SU-DHL-6 (cell line): ENCODE results near the gene BBLN.

ENCODE experiments used
- EZH2phosphoT487 ChIP-seq: fragments of 200-600 bp; sonication (generic), shearing (Covaris generic); conservative IDR thresholded peaks from 2 replicates; pipeline ENCODE4 v1.6.1; 2018; ENCODE audit warnings: mild to moderate bottlenecking, antibody characterized with exemption, low read length, moderate library complexity, mixed read lengths
- TF ChIP-seq, protein P1 (sequence below): fragments of 200-600 bp; sonication (generic); IDR thresholded peaks from one replicate; pipeline ENCODE4 v1.5.1; 2017; ENCODE audit warnings: antibody characterized with exemption, mild to moderate bottlenecking, low read length, moderate library complexity; ENCODE audit not compliant: insufficient read depth, poor library complexity, severe bottlenecking

DNA sequence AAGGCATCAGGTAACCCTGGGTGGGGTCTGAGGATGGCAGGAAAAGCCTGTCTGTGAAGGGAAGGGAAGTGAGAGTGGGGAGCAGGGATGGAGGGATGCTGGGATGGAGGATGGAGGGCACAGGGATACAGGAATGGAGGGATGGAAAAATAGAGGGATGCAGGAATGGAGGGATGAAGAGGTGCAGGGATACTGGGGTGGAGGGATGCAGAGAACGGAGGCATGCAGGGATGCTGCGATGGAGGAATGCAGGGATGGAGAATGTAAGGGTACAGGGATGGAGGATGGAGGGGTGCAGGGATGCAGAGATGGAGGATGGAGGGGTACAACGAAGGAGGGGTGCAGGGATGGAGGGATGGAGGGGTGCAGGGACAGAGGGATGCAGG is 41.6 kb upstream of the BBLN start:
- TF ChIP-seq, protein P1, sequence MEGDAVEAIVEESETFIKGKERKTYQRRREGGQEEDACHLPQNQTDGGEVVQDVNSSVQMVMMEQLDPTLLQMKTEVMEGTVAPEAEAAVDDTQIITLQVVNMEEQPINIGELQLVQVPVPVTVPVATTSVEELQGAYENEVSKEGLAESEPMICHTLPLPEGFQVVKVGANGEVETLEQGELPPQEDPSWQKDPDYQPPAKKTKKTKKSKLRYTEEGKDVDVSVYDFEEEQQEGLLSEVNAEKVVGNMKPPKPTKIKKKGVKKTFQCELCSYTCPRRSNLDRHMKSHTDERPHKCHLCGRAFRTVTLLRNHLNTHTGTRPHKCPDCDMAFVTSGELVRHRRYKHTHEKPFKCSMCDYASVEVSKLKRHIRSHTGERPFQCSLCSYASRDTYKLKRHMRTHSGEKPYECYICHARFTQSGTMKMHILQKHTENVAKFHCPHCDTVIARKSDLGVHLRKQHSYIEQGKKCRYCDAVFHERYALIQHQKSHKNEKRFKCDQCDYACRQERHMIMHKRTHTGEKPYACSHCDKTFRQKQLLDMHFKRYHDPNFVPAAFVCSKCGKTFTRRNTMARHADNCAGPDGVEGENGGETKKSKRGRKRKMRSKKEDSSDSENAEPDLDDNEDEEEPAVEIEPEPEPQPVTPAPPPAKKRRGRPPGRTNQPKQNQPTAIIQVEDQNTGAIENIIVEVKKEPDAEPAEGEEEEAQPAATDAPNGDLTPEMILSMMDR: no peak
- no peak for TF ChIP-seq EZH2phosphoT487
